CD4-positive, alpha-beta T cell treated with Interleukin-6 at 100 ng/mL for 8 hours (primary cell): ENCODE data around the gene TEDC1.
A peak's percentile ranks its signal among the peaks of the same experiment; 100 is the strongest.

ENCODE experiments used
- DNase-seq: peaks from one replicate; pipeline ENCODE4 v3.0.0-alpha.2; 2020; ENCODE audit warnings: mixed read lengths, low spot score

The TEDC1 gene

GRCh38 chr14:105458571-105458970, 32.5 kb upstream of the TEDC1 start:
- no peak for DNase-seq

GRCh38 chr14:105460116-105460515, 30.9 kb upstream of the TEDC1 start:
- DNase-seq, result no peak

GRCh38 chr14:105460616-105461015, 30.4 kb upstream of the TEDC1 start:
- no peak for DNase-seq

GRCh38 chr14:105461903-105462302, 29.1 kb upstream of the TEDC1 start:
- DNase-seq, result no peak

GRCh38 chr14:105464501-105464900, 26.5 kb upstream of the TEDC1 start:
- no peak for DNase-seq

GRCh38 chr14:105465209-105466031, 25.6 kb upstream of the TEDC1 start:
- no peak for DNase-seq

- no peak for DNase-seq
Observed at GRCh38 chr14:105466531-105467248, 24.4 kb upstream of the TEDC1 start.

GRCh38 chr14:105467249-105467941, 23.7 kb upstream of the TEDC1 start:
- DNase-seq, result no peak

- no peak for DNase-seq
Observed at GRCh38 chr14:105467942-105468471, 23.0 kb upstream of the TEDC1 start.

GRCh38 chr14:105468621-105469241, 22.3 kb upstream of the TEDC1 start:
- DNase-seq, result no peak

GRCh38 chr14:105469456-105470349, 21.3 kb upstream of the TEDC1 start:
- no peak for DNase-seq

GRCh38 chr14:105470350-105471296, 20.4 kb upstream of the TEDC1 start:
- DNase-seq, result no peak

GRCh38 chr14:105471297-105471821, 19.7 kb upstream of the TEDC1 start:
- no peak for DNase-seq

GRCh38 chr14:105471823-105472485, 19.1 kb upstream of the TEDC1 start:
- no peak for DNase-seq

GRCh38 chr14:105472486-105472991, 18.5 kb upstream of the TEDC1 start:
- DNase-seq, result no peak

GRCh38 chr14:105473033-105473676, 17.9 kb upstream of the TEDC1 start:
- no peak for DNase-seq

- DNase-seq, result peak; percentile 71
Observed at GRCh38 chr14:105473677-105474482, 17.2 kb upstream of the TEDC1 start.
